Activated CD8-positive, alpha-beta memory T cell treated with anti-CD3 and anti-CD28 coated beads for 24 hours (primary cell): ENCODE measurements around the gene LUZP1.
"Not testable (repeated sequence)": the region's sequence is repeated elsewhere in the genome, so short reads cannot be mapped to it uniquely, and the experiment has no call there.

Source experiments
- DNase-seq: peaks from one replicate; pipeline ENCODE4 v3.0.0-alpha.2; 2020

LUZP1 gene

DNA sequence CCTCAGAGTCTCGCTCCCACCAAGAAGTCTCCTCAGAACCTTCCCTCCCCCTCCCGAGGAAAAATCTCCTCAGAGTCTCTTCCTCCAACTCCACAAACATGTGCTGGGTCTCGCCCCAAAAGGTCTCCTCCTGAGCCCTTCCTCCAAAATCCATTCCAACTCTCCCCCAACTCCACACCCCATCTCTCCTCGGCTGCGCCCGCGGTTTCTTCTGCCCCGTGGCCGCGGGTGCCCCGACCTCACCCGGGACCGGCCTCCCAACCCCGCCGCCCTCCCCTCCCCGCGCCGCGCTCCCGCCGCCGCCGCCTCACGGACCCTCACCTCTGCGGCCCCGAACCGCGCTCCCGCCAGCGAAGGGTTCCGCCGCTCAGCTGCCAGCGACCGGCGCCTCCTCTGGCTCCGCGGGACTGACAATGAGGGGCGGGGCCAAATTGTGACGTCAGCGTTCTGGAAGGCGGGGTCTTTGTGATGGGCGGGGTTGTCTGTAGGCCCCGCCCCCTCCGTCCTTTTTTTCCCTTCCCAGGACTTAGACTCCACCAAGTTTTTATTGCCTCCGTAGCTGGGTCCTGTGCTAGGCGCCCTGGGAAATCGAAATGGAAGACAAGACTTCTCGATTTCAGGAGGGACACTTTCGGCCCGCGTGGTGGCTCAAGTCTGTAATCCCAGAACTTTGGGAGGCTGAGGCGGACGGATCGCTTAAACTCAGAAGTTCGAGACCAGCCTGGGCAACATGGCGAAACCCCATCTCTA lies at the start of gene LUZP1:
LUZP1 (minus strand) TSS at position 412 of the 750 bp plus-strand sequence.
- DNase-seq = peak; percentile 95

DNA sequence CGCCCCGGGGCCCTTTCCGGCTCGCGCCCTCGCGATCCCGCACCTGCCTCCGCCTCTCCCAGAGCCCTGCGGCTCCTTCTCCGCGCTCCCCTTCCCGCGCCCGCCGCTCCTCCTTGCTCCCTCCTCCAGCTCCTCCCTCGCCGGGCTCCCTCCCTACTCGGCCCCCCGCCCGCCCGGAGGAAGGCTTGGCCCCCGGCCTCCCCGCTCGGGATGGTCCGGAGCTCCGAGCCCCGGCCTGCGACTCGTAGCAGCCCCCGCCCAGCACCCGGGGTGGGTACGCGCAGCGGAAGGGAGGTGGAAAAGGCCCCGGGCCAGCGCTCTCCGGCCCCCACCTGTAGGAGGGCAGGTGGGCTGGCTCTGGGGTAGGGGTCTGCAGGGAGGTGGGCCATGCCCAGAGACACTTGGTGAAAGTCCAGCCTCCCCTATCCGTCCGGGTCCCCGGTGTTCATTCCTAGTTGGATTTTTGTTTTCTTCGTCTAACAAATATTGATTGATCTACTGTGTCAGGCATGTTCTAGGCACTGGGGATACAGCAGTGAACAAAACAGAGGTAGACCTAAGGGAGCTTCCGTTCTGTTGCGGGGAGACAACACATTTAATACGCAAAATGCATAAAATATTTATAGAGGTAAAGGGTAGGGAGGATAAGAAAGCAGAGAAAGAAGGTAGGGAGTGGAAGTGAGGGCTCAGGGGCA lies 48.9 kb upstream of the LUZP1 start, which contains the start of gene HTR1D:
HTR1D (minus strand) TSS at position 82 of the 695 bp plus-strand sequence. CDS start 23,283 bp downstream, outside the sequence.
- no peak for DNase-seq

DNA sequence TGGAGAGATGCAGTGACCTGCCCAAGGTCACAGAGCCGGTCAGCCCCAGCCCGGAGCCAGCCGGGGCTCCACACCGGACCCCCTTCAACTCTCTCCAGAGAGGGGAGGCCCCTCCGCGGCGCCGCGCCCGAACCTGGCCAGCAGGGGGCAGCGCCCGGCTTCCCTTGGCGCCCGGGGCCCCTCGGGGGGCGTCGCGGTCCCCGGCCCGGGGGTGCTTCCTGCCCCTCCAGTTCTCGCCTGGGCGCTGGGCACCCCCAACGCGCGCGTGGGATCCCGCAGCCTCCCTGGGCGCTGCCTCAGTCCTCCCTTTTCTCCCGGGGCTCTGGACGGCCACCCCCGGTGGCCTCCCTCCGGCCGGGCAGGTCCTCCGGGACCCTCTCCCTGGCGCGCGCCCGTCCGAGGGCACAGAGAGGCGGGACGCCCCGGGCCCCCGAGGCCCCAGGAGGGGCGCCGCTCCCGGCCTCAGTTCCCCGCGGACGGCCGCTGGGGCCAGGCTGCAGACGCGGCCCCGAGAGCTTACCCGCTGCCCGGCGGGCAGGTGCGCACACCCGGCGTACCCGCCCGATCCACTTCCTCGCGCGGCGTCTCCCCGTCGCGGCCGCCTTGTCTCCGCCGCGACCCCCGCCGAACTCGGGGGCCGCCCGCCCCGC lies 48.2 kb upstream of the LUZP1 start:
- peak; percentile 77 for DNase-seq

- DNase-seq = no peak
Measured at GRCh38 chr1:23215751-23216449, 47.2 kb upstream of the LUZP1 start.

DNA sequence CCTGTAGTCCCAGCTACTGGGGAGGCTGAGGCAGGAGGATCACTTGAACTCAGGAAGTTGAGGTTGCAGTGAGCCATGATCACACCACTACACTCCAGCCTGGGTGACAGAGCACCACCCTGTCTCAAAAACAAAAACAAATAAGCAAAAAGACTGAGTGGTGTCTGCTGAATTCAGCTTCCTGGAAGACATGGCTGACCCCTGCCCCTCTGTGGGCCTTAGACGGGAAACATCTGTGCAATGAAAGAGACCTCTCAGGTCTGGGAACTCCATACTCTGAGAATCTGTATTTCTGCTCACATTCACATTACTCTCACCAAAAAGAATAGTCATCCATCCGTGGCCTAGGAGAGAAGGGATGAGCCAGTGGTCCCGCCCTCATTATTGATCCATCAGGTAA lies 46.6 kb upstream of the LUZP1 start:
- DNase-seq = no peak

- no peak for DNase-seq
Measured at GRCh38 chr1:23214640-23215039, 46.0 kb upstream of the LUZP1 start.

GRCh38 chr1:23211955-23212354 lies 43.3 kb upstream of the LUZP1 start:
- DNase-seq = no peak

- no peak for DNase-seq
Measured at GRCh38 chr1:23210963-23211362, 42.3 kb upstream of the LUZP1 start.

DNA sequence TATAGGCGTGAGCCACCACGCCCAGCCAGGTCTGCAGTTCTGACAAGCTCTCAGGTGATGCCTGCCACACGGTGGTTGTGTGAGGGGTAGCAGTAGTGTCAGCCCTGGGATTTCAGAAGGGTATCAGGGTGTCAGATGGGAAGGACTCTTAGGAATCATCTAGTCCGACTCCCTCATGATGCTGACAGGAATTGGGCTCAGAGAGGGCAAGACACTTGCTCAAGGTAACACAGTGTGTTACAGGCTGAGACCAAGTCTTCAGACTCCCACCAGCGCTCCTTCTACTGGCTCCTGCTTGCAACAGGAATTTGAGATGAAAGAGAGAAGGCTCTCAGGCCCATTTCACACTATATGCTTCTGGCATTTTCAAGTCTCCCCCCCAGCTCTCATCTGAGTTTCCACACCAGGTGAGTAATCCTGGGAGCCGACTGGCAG lies 41.7 kb upstream of the LUZP1 start:
- DNase-seq = no peak

- DNase-seq = no peak
Measured at GRCh38 chr1:23209770-23210169, 41.1 kb upstream of the LUZP1 start.

DNA sequence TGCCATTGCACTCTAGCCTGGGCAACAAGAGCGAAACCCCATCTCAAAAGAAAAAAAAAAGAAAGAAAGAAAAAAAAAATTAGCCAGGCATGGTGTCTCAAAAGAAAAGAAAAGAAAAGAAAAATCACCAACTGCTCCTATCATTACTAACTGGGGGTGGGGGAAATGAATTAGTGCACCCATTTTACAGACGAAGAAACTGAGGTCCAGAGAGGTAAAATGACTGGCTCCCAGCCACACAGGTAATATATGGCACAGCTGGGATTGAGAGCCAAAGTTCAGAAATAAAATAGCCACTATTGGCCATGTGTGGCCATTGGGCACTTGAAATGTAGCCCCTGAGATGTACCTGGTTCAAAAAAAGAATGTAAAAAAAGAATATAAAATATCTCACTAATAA lies 39.9 kb upstream of the LUZP1 start:
- DNase-seq = no peak

DNA sequence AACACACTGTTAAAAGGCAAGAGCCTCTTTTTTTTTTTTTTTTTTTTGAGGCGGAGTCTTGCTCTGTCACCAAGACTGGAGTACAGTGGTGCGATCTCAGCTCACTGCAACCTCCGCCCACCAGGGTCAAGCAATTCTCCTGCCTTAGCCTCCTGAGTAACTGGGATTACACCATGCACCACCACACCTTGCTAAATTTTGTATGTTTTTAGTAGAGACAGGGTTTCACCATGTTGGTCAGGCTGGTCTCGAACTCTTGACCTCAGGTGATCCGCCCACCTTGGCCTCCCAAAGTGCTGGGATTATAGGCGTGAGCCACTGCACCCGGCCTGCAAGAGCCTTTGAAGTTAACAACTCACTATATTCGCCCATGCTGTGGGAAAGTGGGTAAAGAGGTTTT lies 39.1 kb upstream of the LUZP1 start:
- DNase-seq = not testable (repeated sequence)

- DNase-seq = no peak
Measured at GRCh38 chr1:23202263-23202749, 33.6 kb upstream of the LUZP1 start.

DNA sequence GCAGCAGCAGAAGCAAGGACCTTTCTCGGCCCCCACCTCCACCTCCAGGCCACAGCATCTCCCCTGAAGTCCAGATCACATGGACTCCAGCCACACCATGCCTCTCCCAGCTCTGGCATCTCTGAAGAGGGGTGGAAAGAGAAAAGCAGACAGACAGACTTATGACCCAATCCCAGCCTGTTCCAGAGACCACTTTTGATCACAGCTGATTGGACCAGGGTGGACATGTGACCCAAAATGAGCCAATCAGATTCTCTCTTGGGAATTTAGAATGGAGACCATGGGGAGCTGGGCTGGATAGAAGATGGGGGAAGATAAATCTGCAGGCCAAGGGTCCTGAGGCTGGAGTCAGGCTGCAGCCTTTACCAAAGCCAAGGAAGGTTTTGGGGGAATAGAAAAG lies 32.2 kb upstream of the LUZP1 start:
- DNase-seq = no peak

- DNase-seq = no peak
Measured at GRCh38 chr1:23198373-23198772, 29.7 kb upstream of the LUZP1 start.

DNA sequence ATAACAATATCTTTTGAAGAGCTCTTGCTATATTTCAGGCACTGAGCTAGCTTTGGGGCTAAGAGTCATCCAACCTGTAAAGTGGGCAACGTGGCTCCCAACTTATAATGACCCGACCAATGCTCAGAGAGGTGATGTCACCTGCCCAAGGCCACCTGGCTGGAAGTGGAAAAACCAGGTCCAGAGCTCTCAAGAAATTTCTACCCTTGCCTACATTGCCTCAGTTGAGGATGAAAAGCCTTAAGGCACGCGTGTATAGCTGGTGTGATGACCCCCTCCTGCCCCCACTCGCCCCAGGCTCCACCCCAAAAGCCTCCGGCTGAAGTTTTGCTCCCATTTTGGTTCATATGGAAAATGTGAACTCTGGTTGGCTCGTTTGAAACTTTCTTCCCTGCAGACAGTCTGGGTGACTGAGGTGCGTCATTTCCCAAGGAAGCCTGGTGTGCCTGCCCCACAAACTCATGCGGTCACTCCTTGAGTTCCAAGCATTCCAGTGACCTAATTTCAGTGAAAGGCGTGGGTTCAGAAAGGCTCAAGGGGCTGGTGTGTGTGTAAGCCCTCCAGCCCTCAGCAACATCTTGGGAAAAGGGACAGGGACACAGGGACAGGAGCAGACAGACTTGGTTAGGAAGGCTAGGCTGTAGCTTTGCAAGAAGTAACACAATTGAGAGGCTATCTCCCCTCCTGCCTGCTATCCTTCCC lies 28.1 kb upstream of the LUZP1 start:
- DNase-seq = no peak

DNA sequence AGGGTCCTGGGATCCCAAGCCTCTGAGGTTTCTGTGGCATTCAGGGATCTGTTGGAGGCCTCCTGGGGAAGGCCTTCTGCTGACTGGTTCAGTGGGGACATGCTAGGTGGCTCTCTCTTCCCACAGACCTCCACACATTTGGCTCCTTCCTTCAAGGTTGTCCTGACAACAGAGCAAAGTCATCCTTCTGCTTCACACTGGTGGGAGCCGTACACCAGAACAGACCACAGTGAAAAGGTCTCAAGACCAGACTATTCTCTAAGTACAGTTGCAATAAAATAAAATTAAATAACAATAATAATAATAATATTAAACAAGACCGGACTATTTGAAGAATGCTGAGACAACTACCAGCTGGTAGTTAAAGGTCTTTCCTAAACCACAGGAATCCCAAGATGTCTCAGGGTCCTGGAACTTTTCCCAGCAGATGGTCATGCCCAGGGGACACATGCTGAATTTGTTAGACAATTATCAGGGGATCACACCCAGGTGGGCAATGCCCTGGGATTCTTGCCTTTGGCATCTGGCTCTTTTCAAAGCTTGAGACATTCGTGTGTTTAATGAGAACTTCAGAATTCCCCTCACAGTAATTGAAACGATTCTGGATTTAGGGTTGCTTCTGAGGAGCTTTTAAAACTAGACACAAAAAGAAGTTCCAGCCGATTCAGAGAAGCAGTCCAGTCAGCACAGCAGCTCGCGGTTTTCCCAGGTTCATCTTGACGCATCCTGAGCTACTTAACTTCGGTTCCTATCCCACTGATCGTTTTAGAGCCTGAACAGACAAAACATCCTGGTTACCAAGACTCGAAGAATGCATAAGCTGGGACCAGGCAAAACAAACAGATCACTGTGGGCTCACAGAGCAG lies 25.7 kb upstream of the LUZP1 start:
- DNase-seq = no peak

DNA sequence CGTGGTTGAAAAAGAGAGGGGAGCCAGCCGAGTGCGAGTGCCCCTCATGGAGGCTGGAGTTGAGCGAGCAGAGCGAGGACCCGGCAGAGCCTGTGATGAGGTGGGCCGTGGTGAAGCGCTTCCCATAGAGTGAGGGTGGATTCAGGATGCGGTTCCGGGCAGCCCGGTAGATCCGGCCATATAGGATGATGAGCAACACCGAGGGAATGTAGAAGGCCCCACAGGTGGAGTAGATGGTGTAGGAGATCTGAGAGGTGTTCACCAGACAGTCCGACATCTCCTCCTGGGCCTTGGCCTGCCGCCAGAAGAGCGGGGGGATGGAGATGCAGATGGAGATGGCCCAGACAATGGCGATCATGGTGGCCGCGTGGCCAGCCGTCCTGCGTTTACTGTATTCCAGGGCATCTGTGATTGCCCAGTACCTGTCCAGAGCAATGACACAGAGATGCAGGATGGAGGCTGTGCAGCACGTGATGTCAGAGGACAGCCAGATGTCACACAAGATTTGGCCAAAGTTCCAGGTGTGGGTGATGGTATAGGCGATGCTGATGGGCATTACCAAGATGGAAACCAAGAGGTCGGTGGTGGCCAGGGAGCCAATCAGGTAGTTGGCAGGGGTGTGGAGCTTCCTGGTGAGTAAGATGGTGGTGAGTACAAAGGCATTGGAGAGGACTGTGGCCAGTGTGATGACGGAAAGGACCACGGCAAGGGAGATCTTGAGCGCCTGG lies 24.9 kb upstream of the LUZP1 start:
- no peak for DNase-seq

DNA sequence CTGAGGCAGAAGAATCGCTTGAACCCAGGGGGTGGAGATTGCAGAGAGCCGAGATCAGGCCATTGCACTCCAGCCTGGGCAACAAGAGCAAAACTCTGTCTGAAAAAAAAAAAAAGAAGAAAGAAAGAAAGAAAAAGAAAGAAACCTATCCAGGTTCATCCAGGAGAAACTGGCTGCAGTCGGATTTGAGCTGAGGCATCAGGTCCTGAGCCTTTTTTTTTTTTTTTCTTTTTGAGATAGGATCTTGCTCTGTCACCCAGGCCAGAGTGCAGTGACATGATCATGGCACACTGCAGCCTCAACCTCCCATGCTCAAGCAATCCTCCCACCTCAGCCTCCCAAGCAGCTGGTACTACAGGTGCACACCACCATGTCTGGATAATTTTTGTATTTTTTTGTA lies 22.5 kb upstream of the LUZP1 start:
- no peak for DNase-seq

DNA sequence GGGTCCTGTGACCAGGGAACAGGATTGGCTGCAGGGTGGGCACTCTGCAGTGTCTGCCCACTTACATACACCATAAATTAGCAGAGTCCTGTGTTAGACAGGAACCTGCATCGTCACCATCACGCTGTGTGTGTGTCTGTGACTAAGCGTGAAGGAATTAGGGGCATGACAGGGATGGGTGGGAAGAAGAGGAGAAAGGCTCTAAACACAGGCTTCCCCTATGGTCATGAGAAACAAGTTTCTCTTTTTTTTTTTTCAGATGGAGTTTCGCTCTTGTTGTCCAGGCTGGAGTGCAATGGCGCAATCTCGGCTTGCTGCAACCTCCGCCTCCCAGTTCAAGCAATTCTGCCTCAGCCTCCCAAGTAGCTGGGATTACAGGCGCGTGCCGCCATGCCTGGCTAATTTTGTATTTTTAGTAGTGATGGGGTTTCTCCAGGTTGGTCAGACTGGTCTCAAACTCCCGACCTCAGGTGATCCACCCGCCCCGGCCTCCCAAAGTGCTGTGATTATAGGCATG lies 20.3 kb upstream of the LUZP1 start:
- DNase-seq = not testable (repeated sequence)
